Measurements from ENCODE around the gene ENTREP1.

ENTREP1 gene

GRCh38 chr9:69308206-69308931 lies 16.6 kb upstream of the ENTREP1 start:
- TF ChIP-seq ZFX (IDR thresholded peaks at IDR 0.05) (no peak), CTCF (conservative IDR thresholded peaks at IDR 0.05) (no peak)
- no peak overlapping the region for H3K27ac ChIP-seq

- TF ChIP-seq ZFX (IDR thresholded peaks at IDR 0.05) (no peak), CTCF (conservative IDR thresholded peaks at IDR 0.05) (no peak)
- H3K27ac ChIP-seq = no peak overlapping the region
Measured at GRCh38 chr9:69313175-69313574, 11.8 kb upstream of the ENTREP1 start.

- TF ChIP-seq CTCF (conservative IDR thresholded peaks at IDR 0.05) = no peak
- no peak overlapping the region for H3K27ac ChIP-seq
Measured at GRCh38 chr9:69314547-69314946, 10.5 kb upstream of the ENTREP1 start.

- no peak overlapping the region for H3K27ac ChIP-seq
- no peak for TF ChIP-seq CTCF (conservative IDR thresholded peaks at IDR 0.05)
- no peak for TF ChIP-seq ZFX (IDR thresholded peaks at IDR 0.05)
Measured at GRCh38 chr9:69317081-69317480, 7.9 kb upstream of the ENTREP1 start.

GRCh38 chr9:69317894-69318293 lies 7.1 kb upstream of the ENTREP1 start:
- no peak for TF ChIP-seq CTCF (conservative IDR thresholded peaks at IDR 0.05)
- no peak for TF ChIP-seq ZFX (IDR thresholded peaks at IDR 0.05)
- no peak overlapping the region for H3K27ac ChIP-seq

- no peak overlapping the region for H3K27ac ChIP-seq
- TF ChIP-seq ZFX (IDR thresholded peaks at IDR 0.05) (no peak), CTCF (conservative IDR thresholded peaks at IDR 0.05) (no peak)
Measured at GRCh38 chr9:69319324-69320025, 5.5 kb upstream of the ENTREP1 start.

- no peak for TF ChIP-seq CTCF (conservative IDR thresholded peaks at IDR 0.05)
- no peak for TF ChIP-seq ZFX (IDR thresholded peaks at IDR 0.05)
- H3K27ac ChIP-seq = no peak overlapping the region
Measured at GRCh38 chr9:69322256-69322655, 2.8 kb upstream of the ENTREP1 start.

Data from C4-2B (cell line).